Right lobe of liver (tissue), 4 donors: ENCODE measurements around the gene TSPAN5.

Experiments used
- CTCF ChIP-seq, 4 donors: fragments of 200-600 bp in 3 of 4; fragments of 450-650 bp in 1 of 4; IDR thresholded peaks; one replicate each; pipeline versions ENCODE4 v1.5.1 to v1.8.0; 2016 to 2022; ENCODE audit warnings: antibody characterized with exemption in 4 of 4, mild to moderate bottlenecking in 2 of 4
- POLR2A ChIP-seq: fragments of 450-650 bp; IDR thresholded peaks from one replicate; pipeline ENCODE4 v1.6.1; 2017; ENCODE audit warnings: antibody characterized with exemption, mild to moderate bottlenecking
- donor health status: DM: no; HTN: no; CAD: no.
- donor health status: DM: no; HTN: no; CAD: no.
- donor health status: DM: no; HTN: yes; CAD: no.

- TF ChIP-seq CTCF (IDR thresholded peaks at IDR 0.05) (no peak), POLR2A (no peak)
These were observed 738 bp upstream of the TSPAN5 start for GRCh38 chr4:98659106-98659592.
